H1 (cell line): ENCODE data around the gene TRPV2. TPM values are rescaled to one million over a fixed set of nuclear protein-coding genes. Genes with fewer than 3 reads are reported as not detected.
"Not testable (repeated sequence)": the region's sequence is repeated elsewhere in the genome, so short reads cannot be mapped to it uniquely, and the experiment has no call there.

Source experiments
- CTCF ChIA-PET: fragments of 300-600 bp; sonication (Branson Sonifier 250); formaldehyde crosslinking; loops from one replicate; lab custom pipeline; 2021; ENCODE audit not compliant: partially characterized antibody; lab: Charles Lee
- POLR2A ChIA-PET: fragments of 300-600 bp; sonication (Branson Sonifier 250); formaldehyde crosslinking; loops from one replicate; lab custom pipeline; 2021; ENCODE audit warnings: inconsistent platforms; ENCODE audit not compliant: partially characterized antibody; lab: Charles Lee
- DNase-seq, 2 experiments: peaks; one replicate each; pipeline versions ENCODE4 v3.0.0 to v3.0.0-alpha.2; 2010 to 2022; ENCODE audit warnings: low spot score in 2 of 2, low read depth in 1 of 2, mixed read lengths in 1 of 2
- FAIRE-seq: peaks from 2 replicates; lab custom pipeline; 2011; peaks lifted over from hg19 to GRCh38; lab: Jason Lieb, UNC
- H2AFZ ChIP-seq: 2 replicates; pipeline ENCODE4 v1.8.1; 2012; ENCODE audit warnings: low read length, inconsistent platforms
- H2AK5ac ChIP-seq: 2 replicates; pipeline ENCODE4 v1.6.1; 2013; ENCODE audit warnings: low read depth, low read length
- H2BK120ac ChIP-seq: replicated peaks from 2 replicates; pipeline ENCODE3; 2013; ENCODE audit warnings: low read depth, low read length, inconsistent platforms
- H2BK12ac ChIP-seq: 2 replicates; pipeline ENCODE4 v1.6.1; 2013; ENCODE audit warnings: low read depth, low read length
- H2BK15ac ChIP-seq: 2 replicates; pipeline ENCODE4 v1.6.1; 2013; ENCODE audit warnings: low read length
- H2BK20ac ChIP-seq: 2 replicates; pipeline ENCODE4 v1.6.1; 2013; ENCODE audit warnings: low read length
- H2BK5ac ChIP-seq: 2 replicates; pipeline ENCODE4 v1.6.1; 2013; ENCODE audit warnings: low read depth, low read length
- H3K14ac ChIP-seq: 2 replicates; pipeline ENCODE4 v1.6.1; 2013; ENCODE audit warnings: inconsistent platforms; ENCODE audit not compliant: insufficient read length
- H3K18ac ChIP-seq: 2 replicates; pipeline ENCODE4 v1.6.1; 2013; ENCODE audit warnings: low read length; ENCODE audit errors: extremely low read depth
- H3K23ac ChIP-seq: 2 replicates; pipeline ENCODE4 v1.6.1; 2013; ENCODE audit warnings: inconsistent platforms; ENCODE audit not compliant: insufficient read length
- H3K23me2 ChIP-seq: 2 replicates; pipeline ENCODE4 v1.6.1; 2013; ENCODE audit warnings: low read depth, low read length
- H3K27ac ChIP-seq: 2 replicates; pipeline ENCODE4 v1.6.1; 2011; ENCODE audit warnings: low read depth, low read length, inconsistent platforms
- H3K27me3 ChIP-seq, 4 experiments: replicated peaks in 1 of 4; 1 replicate in 1 of 4; 2 replicates in 3 of 4; pipeline versions ENCODE4 v1.6.1 to v1.8.1; 2011 to 2013; ENCODE audit warnings: low read length in 3 of 4, mild to moderate bottlenecking in 3 of 4, inconsistent platforms in 2 of 4, mixed read lengths in 2 of 4, moderate library complexity in 1 of 4; ENCODE audit not compliant: control insufficient read depth in 3 of 4, insufficient read depth in 3 of 4; ENCODE audit errors: extremely low read depth in 1 of 4
- H3K36me3 ChIP-seq, 4 experiments: 2 replicates each; pipeline versions ENCODE4 v1.6.1 to v1.8.1; 2011 to 2013; ENCODE audit warnings: mild to moderate bottlenecking in 4 of 4, low read length in 3 of 4, moderate library complexity in 2 of 4, control low read depth in 1 of 4, inconsistent platforms in 1 of 4; ENCODE audit not compliant: insufficient read depth in 4 of 4, control insufficient read depth in 2 of 4
- H3K4ac ChIP-seq: replicated peaks from 2 replicates; pipeline ENCODE3; 2013; ENCODE audit warnings: low read length, low read depth, mixed read lengths, inconsistent platforms; ENCODE audit not compliant: insufficient read length
- H3K4me1 ChIP-seq, 4 experiments: replicated peaks in 1 of 4; 1 replicate in 1 of 4; 2 replicates in 3 of 4; pipeline versions ENCODE4 v1.6.1 to v1.8.1; 2011 to 2013; ENCODE audit warnings: low read length in 3 of 4, inconsistent platforms in 2 of 4, mixed read lengths in 1 of 4; ENCODE audit not compliant: insufficient read depth in 4 of 4, control insufficient read depth in 3 of 4
- H3K4me2 ChIP-seq, 2 experiments: 2 replicates each; pipeline versions ENCODE4 v1.6.1 to v1.8.1; 2011 to 2013; ENCODE audit warnings: low read depth in 2 of 2, low read length in 2 of 2, control low read depth in 1 of 2, inconsistent platforms in 1 of 2, mild to moderate bottlenecking in 1 of 2; ENCODE audit not compliant: insufficient read depth in 1 of 2
- H3K4me3 ChIP-seq, 4 experiments: fragments of 200-600, 300-600 bp in 1 of 4; sonication (generic), shearing (Covaris generic), sonication (Bioruptor Twin) in 1 of 4; 2 replicates each; pipeline versions ENCODE4 v1.5.1 to v1.8.1; 2011 to 2016; ENCODE audit warnings: low read length in 4 of 4, low read depth in 3 of 4, control low read depth in 2 of 4, inconsistent platforms in 2 of 4, mild to moderate bottlenecking in 2 of 4, mixed read lengths in 1 of 4, moderate library complexity in 1 of 4; ENCODE audit not compliant: insufficient read depth in 2 of 4; ENCODE audit errors: extremely low read depth in 1 of 4
- H3K56ac ChIP-seq: replicated peaks from 2 replicates; pipeline ENCODE3; 2013; ENCODE audit warnings: low read depth, mild to moderate bottlenecking, mixed read lengths, low read length, inconsistent platforms; ENCODE audit not compliant: insufficient read length
- H3K79me1 ChIP-seq: 2 replicates; pipeline ENCODE4 v1.6.1; 2013; ENCODE audit warnings: low read depth, low read length, control low read depth
- H3K79me2 ChIP-seq, 2 experiments: 2 replicates each; pipeline versions ENCODE4 v1.6.1 to v1.8.1; 2012 to 2013; ENCODE audit warnings: low read length in 2 of 2, mild to moderate bottlenecking in 2 of 2, inconsistent platforms in 1 of 2; ENCODE audit not compliant: insufficient read depth in 2 of 2, control insufficient read depth in 1 of 2
- H3K9ac ChIP-seq, 4 experiments: replicated peaks in 1 of 4; 1 replicate in 1 of 4; 2 replicates in 3 of 4; pipeline versions ENCODE4 v1.6.1 to v1.8.1; 2011 to 2013; ENCODE audit warnings: low read depth in 3 of 4, low read length in 3 of 4, control low read depth in 2 of 4, mild to moderate bottlenecking in 2 of 4, moderate library complexity in 2 of 4, inconsistent platforms in 1 of 4; ENCODE audit errors: extremely low read depth in 1 of 4
- H3K9me3 ChIP-seq, 2 experiments: 2 replicates each; pipeline versions ENCODE4 v1.6.1 to v1.8.1; 2012 to 2013; ENCODE audit warnings: mild to moderate bottlenecking in 2 of 2, moderate library complexity in 2 of 2, control low read depth in 1 of 2, inconsistent platforms in 1 of 2, low read depth in 1 of 2, low read length in 1 of 2, mixed read lengths in 1 of 2; ENCODE audit not compliant: insufficient read depth in 2 of 2
- H4K20me1 ChIP-seq, 2 experiments: replicated peaks in 1 of 2; 2 replicates each; pipeline versions ENCODE3 to v1.8.1; 2011 to 2013; ENCODE audit warnings: inconsistent platforms in 2 of 2, low read length in 2 of 2, mild to moderate bottlenecking in 1 of 2; ENCODE audit not compliant: insufficient read depth in 2 of 2, control insufficient read depth in 1 of 2
- H4K5ac ChIP-seq: 2 replicates; pipeline ENCODE4 v1.6.1; 2013; ENCODE audit warnings: low read length, low read depth, mixed read lengths, inconsistent platforms; ENCODE audit not compliant: insufficient read length
- H4K8ac ChIP-seq: 2 replicates; pipeline ENCODE4 v1.8.0; 2013; ENCODE audit warnings: mild to moderate bottlenecking, moderate library complexity, low read length, inconsistent platforms; ENCODE audit not compliant: insufficient read depth; ENCODE audit errors: extremely low read depth
- H4K91ac ChIP-seq: replicated peaks from 2 replicates; pipeline ENCODE3; 2013; ENCODE audit warnings: low read length, mixed read lengths, inconsistent platforms; ENCODE audit not compliant: insufficient read length
- WGBS, 2 experiments: shearing (Covaris generic) in 1 of 2; methylation state at CpG; one replicate each; pipeline versions ENCODE4 v1.1.6 to v1.1.7; 2013 to 2015; ENCODE audit warnings: low lambda C conversion rate in 2 of 2, mixed read lengths in 2 of 2, inconsistent platforms in 1 of 2, low coverage in 1 of 2, missing lambda C conversion rate in 1 of 2; ENCODE audit not compliant: insufficient replicate concordance in 2 of 2, insufficient coverage in 1 of 2, insufficient read length in 1 of 2; ENCODE audit errors: extremely low coverage in 1 of 2, missing lambda C conversion rate in 1 of 2; 5-methylcytosine and 5-hydroxymethylcytosine counted together
- polyA plus RNA-seq, 7 experiments: library from polyadenylated mRNA; depleted of rRNA in 3 of 7; stranded (reverse) in 5 of 7; unstranded in 2 of 7; fragments of >200 nt in 5 of 7; fragments of 200-250 nt in 2 of 7; gene quantifications; 1 replicate in 5 of 7; 2 replicates in 1 of 7; 4 replicates in 1 of 7; pipeline versions ENCODE4 v1.2.1 to v1.2.3, GENCODE V29; 2011 to 2013; ENCODE audit warnings: missing spikeins in 2 of 7, mixed read lengths in 2 of 7
- total RNA-seq: library from RNA; stranded (reverse); fragmentation: NEBNext Ultra II Directional; extraction: Animal tissue kit (Norgen Biotek cat#: 25700); gene quantifications from 2 replicates; pipeline ENCODE4 v1.2.1, GENCODE V29; 2021

The TRPV2 gene
- total and polyA plus RNA-seq, 2 of the 8 experiments (the other 6 are each of a cell fraction or from before 2014, with no cell fraction given), result 1.7 to 2.1 TPM

DNA sequence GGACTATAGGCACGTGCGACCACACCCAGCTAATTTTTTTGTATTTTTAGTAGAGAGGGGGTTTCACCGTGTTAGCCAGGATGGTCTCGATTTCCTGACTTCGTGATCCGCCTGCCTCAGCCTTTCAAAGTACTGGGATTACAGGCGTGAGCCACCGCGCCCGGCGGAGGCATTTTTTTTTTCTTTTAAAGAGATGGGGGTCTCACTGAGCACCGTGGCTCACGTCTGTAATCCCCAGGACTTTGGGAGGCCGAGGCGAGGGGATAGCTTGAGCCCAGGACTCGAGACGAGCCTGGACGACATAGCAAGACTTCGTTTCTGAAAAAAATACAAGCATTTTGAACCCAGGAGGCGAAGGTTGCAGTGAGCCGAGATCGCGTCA is 29.3 kb upstream of the TRPV2 start:
- not testable (repeated sequence) for H3K9ac ChIP-seq, H4K5ac ChIP-seq, H3K23me2 ChIP-seq, H3K4ac ChIP-seq, H4K91ac ChIP-seq, H4K8ac ChIP-seq, H2BK120ac ChIP-seq, H3K27me3 ChIP-seq, DNase-seq, H3K9me3 ChIP-seq, H2AK5ac ChIP-seq, H3K79me1 ChIP-seq, H3K27ac ChIP-seq, H3K18ac ChIP-seq, H4K20me1 ChIP-seq, H2BK20ac ChIP-seq, H2BK5ac ChIP-seq, FAIRE-seq, H3K23ac ChIP-seq, H3K14ac ChIP-seq, H2AFZ ChIP-seq, H2BK15ac ChIP-seq, H3K4me1 ChIP-seq, H3K56ac ChIP-seq
- H3K4me3 ChIP-seq, result peak overlapping the region in 1 of 4 experiments; percentile 56; a peak in 2 of 8 replicates
- 81% methylated on average over 20 of the region's 23 CpGs; no CpG with 5 or more reads in 1 of the 2 experiments for WGBS, 2 experiments
- H3K4me2 ChIP-seq, result peak overlapping the region; percentile 5 to 62; a peak in 2 of 4 replicates
- CTCF ChIA-PET, result interaction anchor here (0.7 to 1.7 kb wide), 10 partner anchors 19 to 276 kb away, joined by 3 to 8 read pairs (median 3); no protein-coding TSS in a partner anchor
- H2BK12ac ChIP-seq, result 0 out of 2 replicates have a peak overlapping the region, but pooled peaks have one; percentile 53
- H3K36me3 ChIP-seq, result peaks cover 4 to 24% (median 15%) of the 10 kb centered on the region in 4 experiments
- POLR2A ChIA-PET, result interaction anchor here (0.7 to 8.8 kb wide), 8 partner anchors 10 to 52 kb away, joined by 3 to 120 read pairs (median 4); no protein-coding TSS in a partner anchor
- H3K79me2 ChIP-seq, result peaks cover 0 to 30% of the 10 kb centered on the region in 2 experiments; a peak in 2 of 4 replicates
